GM18870 (cell line): ENCODE results near the gene FBXL20.
"Not testable (repeated sequence)": the region's sequence is repeated elsewhere in the genome, so short reads cannot be mapped to it uniquely, and the experiment has no call there.

Source experiments
- ATAC-seq: cut with Tn5 transposase; IDR thresholded peaks from one replicate; pipeline ENCODE4 v1.9.1; 2021; ENCODE audit warnings: moderate library complexity; ENCODE audit not compliant: unreplicated experiment

The FBXL20 gene

DNA sequence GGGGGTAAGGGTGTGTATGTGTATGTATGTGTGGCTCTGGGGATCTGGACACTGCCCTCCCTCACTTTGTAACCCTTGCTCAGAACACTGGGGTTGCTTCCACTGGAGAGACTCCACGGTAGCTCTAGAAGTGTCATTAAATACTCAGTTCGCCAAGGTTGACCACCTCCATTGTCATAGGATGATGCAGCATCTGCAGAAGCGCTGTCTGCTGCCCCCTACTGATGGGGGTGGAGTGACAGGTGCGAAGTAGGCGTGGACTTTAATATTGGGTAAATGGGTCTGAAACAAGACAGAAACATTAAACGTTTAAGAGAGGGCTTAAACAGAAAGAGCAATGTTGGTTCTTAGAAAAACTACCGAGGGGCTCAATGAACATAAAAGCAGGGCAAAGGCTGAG, 140.1 kb downstream of the FBXL20 start:
- ATAC-seq = no peak

DNA sequence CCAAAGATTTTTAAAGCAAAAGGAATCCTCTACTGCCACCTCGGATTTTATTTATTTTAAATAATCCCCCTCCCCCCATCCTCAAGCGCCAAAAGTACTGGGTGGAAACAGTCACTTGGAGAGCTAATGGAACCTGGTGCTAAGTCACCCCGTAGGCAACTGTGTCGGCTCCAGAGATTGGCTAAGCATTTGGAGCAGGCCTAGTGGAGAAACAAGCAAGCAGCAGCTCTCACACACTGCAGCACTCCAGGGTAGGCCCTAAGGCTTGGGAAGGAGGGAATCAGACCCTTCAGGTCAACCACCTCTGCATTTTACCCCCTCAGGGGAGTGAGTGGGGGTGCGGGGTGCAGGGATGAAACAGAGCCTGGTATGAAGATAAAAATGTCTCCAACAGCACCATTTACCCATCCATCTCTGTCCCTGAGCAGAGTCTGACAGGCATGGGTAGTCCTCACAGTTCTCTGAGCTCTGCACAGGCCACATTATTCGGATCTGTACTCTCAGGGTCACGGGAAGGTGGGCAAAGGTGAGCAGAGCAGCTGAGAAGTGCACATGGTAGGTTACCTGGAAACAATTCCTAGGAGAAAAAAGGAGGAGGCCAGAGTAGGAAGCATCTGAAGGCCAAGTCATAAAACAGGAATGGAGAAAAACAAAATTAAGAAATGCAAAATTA, 148.5 kb downstream of the FBXL20 start:
- no peak for ATAC-seq

DNA sequence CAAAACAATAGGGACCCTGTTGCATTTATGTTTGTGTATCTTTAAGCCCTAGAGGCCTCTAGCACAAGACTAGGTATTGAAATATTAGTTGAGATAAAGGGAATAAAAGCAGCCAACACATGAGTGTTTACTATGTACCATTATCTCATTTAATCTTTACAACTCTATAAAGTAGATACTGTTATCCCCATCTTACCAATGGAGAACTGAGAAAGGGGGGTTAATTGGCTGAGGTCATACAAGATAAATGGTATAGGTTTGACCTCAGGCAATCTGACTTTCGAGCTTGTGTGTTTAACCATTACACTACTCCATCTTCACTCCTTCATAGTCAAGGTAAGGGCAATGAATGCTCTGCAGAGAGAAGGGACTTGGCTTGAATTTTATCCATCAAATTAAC, 149.4 kb downstream of the FBXL20 start:
- ATAC-seq = no peak

DNA sequence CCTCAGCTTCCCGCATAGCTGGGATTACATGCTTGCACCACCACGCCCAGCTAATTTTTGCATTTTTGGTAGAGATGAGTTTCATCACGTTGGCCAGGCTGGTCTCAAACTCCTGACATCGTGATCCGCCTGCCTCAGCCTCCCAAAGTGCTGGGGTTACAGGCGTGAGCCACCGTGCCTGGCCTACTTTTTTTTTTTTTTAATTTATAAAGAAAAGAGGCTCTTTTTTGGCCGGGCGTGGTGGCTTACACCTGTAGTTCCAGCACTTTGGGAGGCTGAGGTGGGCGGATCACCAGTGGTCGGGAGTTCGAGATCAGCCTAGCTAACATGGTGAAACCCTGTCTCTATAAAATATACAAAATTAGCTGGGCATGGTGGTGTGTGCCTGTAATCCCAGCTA, 151.3 kb downstream of the FBXL20 start:
- ATAC-seq = not testable (repeated sequence)

DNA sequence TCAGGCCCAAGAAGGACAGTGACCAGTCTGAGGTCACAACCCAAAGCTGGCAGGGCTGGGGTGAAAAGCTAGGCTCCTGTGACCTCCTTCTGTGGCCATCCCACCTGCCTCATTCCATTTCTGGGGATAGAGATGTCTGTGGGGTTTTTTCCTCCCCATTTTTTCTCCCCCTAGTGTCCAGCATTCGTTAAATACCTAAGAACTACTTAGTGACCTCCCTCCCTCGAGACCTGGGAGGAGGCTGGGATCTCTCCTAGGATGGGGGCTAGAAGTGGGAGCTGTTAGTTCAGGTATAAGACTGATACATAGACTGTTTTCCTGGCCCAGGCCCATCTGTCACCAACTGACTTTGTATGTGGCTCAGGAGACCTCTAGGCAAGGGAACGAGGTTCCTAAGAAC, 155.2 kb downstream of the FBXL20 start:
- no peak for ATAC-seq

DNA sequence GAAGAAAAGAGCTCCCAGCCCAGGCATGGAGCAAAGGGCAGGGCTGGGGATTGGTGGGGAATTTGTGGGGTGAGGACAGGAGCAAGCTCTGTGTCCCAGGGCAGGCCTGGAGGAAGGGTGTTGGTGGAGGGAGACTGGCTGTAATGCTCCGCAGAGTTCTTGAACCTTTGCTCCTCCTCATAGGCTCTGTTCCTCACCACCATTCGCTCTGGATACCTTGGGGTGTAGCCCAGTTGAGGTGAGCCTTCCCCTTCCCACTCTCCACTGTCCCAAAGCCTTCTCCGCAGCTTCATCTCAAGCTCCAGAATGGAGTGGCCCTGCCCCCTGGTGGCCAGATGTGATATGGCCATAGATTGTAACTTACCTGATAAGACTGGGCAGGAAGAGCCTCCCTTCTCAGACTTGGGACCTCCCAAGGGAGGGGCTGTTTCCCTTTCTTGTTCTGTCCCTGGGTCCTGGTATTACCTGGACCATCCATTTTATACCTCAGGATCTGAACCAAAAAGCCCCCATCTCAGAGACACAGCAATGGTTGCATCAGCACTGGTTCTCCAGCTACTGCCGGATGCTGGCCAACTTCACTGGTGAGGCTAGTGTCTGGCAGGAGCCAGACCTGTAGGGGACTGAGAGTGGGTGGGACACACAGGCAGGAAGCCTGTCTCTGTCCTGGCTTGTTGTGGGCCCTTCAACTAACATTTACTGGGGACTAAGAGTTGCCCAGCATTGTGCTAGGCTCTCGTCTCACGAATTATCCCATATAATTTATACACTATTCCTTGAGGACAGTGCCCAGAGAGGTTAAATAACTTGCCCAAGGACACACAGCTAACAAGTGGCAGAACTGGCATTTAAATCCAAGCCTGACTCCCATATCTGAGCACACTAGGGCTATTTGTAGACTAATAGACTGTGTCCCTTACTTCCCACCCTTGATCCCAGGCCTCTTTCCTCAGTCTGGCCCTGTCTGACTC, 156.5 kb downstream of the FBXL20 start:
- no peak for ATAC-seq

DNA sequence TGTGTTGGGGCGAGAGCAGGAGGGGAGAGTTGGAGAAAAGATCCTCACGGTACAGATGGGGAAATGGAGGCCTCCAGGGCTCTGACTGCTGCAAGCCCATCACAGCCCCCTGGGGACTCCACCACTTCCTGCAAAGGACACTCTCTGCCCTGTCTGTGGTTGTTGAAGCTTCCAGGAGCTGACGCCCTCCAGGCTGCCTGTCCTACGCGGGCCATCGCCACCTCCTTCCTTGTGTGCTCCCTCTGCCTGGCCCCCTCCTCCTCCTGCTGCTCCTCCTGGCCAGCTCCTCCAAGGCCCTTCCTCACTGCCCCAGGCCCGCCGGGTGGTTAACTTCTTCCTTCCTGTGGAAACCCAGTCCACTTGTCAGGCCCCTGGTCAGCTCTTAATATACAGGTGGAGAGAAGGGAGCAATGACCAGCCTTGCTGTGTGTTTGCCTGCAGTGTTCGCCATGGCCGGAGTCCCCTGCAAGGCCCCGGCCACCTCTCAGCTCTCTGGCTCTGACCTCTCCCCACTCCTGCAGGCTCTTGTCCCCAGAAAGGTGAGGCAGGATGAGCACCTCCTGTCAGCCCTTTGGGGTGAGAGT, 157.3 kb downstream of the FBXL20 start:
- ATAC-seq = no peak

DNA sequence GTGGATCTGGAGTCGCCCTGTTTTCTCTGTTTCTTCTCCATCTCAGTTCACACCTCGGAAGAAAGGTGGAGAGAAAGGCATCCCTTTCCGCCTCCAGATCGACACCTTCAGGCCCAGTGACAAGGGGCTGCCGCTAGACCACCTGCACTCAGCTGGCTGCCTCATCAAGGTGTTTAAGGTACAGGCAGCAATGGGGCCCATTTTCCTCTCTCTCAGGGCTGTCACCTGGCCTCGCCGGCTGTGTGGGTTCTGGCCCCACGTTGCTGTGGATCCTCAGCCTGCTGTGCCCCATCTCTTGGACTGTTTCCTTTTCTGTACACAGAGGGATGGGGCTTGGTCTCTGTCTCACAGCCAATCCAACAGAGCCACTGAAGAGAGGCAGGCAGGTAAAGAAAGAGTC, 158.3 kb downstream of the FBXL20 start:
- no peak for ATAC-seq

DNA sequence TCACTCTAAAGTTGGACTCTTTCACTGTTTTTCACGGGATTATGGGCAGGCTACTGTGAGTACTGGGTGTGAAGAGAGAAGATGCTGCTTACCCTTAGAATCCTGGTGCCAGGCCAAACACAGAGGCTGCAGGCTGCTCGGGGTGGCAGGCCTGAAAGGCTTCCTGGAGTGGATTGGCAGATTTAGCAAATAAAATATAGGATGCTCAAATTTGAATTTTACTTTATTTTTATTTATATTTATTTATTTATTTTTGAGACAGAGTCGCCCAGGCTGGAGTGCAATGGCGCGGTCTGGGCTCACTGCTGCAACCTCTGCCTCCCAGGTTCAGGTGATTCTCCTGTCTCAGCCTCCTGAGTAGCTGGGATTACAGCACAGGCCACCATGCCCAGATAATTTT, 160.8 kb downstream of the FBXL20 start:
- ATAC-seq = no peak

DNA sequence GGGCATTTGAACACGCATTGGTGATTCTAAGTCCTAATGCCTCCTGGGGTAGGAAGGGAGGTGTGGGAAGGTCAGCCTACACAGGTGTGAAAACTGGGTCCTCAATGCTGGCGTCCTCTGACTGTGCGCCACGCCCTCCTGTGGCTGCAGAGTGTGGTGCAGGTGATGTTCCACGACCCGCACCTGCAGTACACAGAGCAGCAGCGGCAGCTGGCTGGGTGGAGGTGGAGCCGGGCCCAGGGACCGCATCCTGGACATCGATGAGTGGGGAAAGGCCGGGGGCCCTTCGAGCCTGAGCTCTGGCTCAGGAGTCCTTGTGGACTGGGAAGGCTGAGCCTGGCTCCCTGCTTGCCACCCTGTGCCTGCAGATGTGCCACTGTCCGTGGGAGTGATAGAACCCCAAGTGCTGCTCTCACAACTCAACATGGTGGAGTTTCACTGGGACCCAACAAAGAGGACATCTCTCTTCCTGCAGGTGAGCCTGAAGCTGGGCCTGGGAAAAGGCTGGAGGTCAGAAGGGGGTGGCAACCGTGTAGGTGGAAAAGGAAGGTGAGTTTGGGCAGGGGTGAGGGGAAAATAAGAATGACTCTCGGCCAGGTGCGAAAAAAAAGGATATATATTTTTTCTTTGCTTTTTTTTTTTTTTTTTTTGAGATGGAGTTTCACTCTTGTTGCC, 161.6 kb downstream of the FBXL20 start:
- no peak for ATAC-seq

DNA sequence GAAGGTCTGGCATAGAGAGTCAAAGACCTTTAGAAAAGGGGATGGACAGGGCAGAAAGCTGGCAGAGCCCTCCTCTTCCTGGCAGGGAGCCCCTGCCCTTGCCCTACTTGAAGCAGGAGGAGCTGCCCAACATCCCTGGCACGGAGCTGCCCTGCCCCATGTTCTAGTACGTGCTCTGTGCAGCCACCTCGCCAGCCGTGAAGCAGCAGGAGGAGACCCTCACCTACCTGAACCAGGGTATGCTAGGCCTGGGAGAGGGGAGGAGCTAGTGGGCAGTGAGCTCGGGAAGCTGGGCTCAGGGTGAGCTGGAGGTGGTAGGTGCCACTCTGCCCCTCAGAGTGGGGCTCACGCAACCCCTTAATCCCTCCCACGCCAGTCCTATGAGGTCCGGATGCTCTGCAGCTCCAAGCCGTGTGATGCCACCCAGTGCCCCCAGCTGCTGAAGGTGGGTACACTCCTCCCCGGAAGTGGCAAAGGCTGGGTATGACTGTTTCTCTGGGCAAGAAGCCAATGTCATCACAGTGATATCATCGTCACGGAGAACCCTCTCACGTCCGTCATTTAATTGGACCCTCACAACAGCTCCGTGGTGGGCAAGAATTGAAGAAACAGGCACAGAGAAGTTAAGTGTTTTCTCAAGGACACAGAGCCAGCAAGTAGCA, 163.0 kb downstream of the FBXL20 start:
- ATAC-seq = no peak

DNA sequence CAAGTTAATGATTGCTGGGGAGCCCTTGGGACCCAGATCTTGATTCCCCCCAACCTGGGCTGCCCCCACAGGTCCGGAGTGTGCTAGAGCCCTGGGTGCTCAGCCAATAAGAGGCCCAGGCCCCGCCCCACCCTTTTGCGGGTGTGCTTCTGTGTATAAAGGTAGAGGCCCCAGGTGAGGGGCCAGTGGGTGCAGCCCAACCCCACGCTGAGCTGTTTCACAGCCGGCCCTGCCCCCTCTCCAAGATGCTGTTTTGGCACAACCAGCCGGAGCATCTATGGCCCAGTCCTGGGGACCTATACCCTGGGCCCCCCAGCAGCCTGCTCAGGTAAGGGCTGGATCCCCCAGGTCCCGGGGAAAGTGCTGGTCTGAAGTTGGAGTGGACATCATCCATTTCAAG, 163.8 kb downstream of the FBXL20 start:
- no peak for ATAC-seq

DNA sequence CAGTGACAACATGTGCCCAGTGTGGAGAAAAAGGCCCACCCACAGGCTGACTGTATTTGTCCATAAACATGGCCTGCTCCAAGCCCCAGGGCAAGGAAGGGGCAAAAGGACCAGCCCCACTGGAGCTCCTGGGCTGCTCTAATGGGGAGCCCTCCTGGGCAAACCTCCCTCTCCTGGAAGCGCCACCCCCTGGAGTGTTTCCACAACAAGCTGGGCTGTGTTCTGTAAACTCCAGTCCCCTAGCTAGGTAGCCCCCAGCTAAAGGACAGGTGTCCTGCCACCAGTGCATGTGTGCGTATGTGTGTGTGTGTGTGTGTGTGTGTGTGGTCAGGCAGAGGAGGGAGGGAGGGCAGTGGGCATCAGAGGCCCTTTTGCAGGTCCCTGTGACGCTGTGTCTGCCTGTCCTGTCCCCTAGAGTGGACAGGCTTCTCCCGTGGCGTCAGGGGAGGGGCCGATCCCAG, 164.4 kb downstream of the FBXL20 start:
- ATAC-seq = no peak

DNA sequence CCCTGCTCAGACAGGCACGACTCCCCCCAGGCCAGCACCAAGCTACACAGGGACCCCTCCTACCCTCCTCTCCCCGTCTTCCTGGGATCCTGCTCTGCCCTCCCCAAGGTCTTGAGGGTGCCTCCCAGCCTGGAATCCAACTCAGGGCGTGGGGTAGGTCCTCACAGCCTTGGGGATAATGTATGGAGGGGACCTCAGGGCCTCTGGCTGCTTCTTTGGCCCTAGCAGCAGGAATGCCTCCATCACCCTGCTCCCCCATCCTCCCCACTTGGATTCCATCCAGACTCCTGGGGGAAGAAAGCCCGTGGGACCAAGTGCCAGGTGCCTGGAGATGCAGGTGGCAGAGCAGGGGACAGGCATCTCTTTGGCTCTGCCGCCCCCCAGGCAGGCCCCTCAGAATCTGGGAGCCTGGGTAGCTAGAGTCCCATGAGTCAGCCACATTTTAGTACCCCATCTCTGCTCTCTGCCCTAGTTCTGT, 164.9 kb downstream of the FBXL20 start:
- no peak for ATAC-seq

DNA sequence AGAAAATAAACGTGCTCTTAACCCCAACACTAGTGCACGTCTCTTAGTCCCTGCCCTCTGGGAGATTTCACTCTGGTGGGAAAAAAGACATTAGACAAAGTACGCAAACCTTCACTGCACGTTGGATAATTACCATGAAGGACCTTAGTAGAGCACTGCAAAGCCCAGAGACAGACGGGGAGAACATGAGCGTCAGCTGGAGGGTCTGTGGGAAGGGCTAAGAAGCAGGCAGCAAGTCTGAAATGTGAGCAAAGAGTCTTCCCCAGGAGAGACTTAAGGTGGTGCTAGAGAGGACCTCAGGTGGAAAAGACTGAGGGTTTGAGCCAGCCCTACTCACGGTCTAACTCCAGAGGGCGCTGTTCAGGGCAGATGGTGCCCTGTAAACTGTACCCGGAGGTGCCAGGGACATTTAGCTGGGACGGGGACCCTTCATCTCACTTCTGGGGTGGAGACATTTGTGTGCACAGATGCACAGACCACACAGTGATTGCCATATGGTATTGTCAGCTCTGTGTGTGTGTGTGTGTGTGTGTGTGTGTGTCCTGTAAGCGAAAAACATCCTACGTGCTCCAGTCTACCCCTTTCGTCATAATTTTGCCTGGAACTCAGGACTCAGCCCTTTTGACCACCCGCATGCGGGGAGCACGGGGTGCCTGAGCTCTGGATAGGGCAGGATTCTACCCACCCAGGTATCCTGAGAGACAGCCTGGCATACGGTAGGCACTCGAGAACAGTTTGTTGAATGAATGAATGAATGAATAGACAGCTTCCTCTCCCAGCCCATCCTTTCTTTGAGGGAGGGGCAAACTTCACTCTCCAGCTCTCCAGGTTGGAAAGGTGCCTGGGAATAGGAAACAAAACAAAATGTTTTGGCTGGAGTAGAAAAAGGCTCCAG, 165.6 kb downstream of the FBXL20 start:
- no peak for ATAC-seq

DNA sequence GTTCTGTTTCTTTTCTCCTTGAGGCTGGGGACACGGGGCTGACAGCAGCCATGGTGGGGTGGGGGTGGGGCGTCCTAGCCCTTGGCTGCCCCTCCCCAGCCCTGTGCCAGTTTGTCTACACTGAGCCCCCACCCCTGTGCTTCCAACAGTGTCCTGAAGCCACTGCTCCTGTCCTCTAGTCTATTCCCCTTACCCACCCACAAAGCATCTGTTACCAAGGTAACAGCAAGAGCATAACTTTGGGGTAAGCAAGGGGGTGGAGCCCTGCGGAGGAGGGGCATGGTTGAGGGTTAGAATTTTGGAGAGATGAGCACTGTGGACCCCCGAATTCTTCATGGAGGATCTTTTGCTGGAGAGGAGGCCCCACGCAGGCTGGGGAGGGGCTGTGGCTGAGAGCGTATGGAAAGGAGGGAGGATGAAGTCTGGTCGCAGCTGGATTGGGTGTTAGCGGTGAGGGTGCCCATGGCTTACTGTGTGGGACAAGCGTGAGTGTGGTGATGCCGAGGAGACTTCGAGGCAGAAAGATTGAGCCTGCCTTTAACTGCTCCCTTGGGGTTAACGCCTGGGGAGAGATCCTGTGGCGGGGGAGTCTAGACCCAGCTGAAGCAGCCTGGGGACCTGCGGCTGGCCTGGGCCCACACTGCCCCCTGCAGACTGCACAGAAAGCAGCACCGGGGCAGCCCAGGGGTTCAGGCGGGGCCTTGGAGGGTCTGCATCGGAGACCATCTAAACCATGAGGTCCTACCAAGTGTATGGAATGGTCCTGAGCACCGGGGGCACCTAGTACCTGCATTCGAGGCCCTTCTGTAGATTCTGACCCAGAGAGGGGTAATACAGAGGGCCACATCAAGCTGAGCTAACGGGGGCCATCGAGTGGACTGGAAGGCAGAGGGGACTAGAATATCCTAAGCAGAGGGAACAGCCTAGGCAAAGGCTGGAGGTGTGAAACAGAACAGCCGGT, 169.6 kb downstream of the FBXL20 start:
- no peak for ATAC-seq

DNA sequence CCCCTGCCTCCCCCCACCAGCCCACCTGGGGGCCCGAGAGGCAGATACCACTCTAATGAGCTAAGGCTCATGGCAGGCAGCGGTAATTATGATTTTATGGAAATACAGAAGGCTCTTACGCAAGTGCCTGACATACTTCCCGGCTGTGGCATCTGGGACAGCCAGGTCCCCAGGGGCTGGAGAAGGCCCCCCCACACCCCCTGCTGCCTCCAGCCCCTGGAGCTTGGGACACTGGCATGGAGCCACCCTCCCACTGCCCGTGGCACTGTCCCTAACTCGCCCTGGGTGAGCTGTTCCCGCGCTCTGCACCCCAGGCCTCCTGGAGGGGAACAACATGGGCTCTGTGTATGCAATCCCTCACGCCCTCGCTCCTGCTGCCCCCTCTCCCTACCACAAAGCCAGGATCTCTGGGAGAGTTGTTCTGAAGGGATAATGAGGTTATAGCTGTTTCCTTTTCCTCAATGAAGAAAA, 170.3 kb downstream of the FBXL20 start:
- no peak for ATAC-seq

DNA sequence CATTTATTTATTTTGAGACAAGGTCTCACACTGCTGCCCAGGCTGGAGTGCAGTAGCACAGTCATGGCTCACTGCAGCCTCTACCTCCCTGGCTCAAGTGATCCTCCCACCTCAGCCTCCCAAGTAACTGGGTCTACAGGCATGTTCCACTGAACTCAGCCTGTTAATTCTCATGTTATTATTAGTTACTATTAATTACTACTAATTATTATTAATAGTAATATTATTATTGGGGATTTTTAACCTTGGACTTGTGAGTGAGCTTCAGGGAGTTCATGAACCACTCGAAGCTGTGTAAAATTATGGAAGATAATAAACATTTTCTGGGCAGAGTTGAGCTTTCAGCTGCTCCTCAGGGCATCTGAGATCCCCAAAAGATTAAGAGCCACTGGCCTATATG, 171.1 kb downstream of the FBXL20 start:
- no peak for ATAC-seq
